Measurements from ENCODE around the gene EHBP1L1. TPM values are rescaled to one million over a fixed set of nuclear protein-coding genes. Genes with fewer than 3 reads are reported as not detected.

Gene EHBP1L1
- polyA plus RNA-seq, 1 donor (not counting 4 experiments of a cell fraction or from before 2014, with no cell fraction given): 10.4 TPM

DNA sequence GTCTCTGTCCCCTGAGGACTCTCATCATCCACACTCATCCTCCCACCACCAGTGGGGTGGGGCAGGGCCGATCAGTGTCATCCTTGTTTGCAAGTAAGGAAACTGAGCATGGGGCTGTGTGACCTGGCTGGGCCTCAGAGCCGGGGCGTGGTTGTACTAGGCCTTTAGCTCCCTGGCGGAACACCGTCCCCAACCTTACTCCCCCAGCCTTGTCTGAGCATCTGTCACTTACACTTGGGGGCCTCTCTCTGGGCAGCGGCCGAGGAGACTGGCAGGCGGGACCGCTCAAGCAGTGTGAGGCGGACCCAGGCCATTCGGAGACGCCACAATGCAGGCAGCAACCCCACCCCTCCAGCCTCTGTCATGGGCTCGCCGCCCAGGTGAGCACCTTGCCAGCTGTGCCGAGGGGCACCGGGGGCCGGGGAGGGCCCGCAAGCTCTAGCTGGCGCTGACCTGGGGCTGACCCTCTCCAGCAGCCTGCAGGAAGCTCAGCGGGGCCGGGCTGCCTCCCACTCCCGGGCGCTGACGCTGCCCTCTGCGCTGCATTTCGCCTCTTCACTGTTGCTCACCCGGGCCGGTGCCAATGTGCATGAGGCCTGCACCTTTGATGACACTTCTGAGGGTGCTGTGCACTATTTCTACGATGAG, 43.6 kb downstream of the EHBP1L1 start:
- Histone ChIP-seq H4K20me1 (ENCODE audit: control insufficient read depth, extremely low read depth, insufficient read depth, low read length) (peaks cover 2% of the 10 kb centered on the region), H3K4me2 (ENCODE audit: control insufficient read depth, extremely low read depth, insufficient read depth, low read depth, low read length) (no peak overlapping the region), H3K27ac (ENCODE audit: control insufficient read depth, insufficient read depth, low read length) (no peak overlapping the region), H3K9ac (ENCODE audit: control insufficient read depth, extremely low read depth, insufficient read depth, low read length) (no peak overlapping the region), H3K4me1 (ENCODE audit: control insufficient read depth, extremely low read depth, insufficient read depth, low read length) (peaks cover 8% of the 10 kb centered on the region), H3K9me1 (ENCODE audit: control insufficient read depth, extremely low read depth, insufficient read depth, low read length) (no peaks in the 10 kb centered on the region), H3K79me2 (ENCODE audit: control insufficient read depth, insufficient read depth, low read length) (peaks cover 49% of the 10 kb centered on the region), H2AFZ (ENCODE audit: control insufficient read depth, low read length) (no peak overlapping the region), H3K9me3 (ENCODE audit: control insufficient read depth, low read depth, low read length) (no peaks in the 10 kb centered on the region), H3K27me3 (ENCODE audit: control insufficient read depth, extremely low read depth, insufficient read depth, low read length) (no peaks in the 10 kb centered on the region), H3K36me3 (ENCODE audit: control insufficient read depth in 2 of 2, extremely low read depth in 1 of 2, insufficient read depth in 2 of 2, low read length in 2 of 2) (peaks cover 47% of the 10 kb centered on the region in 2 experiments), H3K4me3 (ENCODE audit: control insufficient read depth in 2 of 3, extremely low read depth in 1 of 3, insufficient read depth in 2 of 3, low read depth in 1 of 3, low read length in 3 of 3) (no peak overlapping the region)
- FAIRE-seq (no peak), DNase-seq (ENCODE audit: low read depth, low spot score) (no peak)
- TF ChIP-seq, protein P1, sequence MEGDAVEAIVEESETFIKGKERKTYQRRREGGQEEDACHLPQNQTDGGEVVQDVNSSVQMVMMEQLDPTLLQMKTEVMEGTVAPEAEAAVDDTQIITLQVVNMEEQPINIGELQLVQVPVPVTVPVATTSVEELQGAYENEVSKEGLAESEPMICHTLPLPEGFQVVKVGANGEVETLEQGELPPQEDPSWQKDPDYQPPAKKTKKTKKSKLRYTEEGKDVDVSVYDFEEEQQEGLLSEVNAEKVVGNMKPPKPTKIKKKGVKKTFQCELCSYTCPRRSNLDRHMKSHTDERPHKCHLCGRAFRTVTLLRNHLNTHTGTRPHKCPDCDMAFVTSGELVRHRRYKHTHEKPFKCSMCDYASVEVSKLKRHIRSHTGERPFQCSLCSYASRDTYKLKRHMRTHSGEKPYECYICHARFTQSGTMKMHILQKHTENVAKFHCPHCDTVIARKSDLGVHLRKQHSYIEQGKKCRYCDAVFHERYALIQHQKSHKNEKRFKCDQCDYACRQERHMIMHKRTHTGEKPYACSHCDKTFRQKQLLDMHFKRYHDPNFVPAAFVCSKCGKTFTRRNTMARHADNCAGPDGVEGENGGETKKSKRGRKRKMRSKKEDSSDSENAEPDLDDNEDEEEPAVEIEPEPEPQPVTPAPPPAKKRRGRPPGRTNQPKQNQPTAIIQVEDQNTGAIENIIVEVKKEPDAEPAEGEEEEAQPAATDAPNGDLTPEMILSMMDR (optimal IDR thresholded peaks at IDR 0.05 in 1 of 3, IDR thresholded peaks at IDR 0.05 in 1 of 3, conservative IDR thresholded peaks at IDR 0.05 in 1 of 3; ENCODE audit: extremely low read depth in 1 of 3, insufficient read depth in 2 of 3, low read length in 3 of 3): no peak
- TF ChIP-seq EZH2 (IDR thresholded peaks at IDR 0.05; ENCODE audit: low read length): no peak
- dilution Hi-C loops (cut with MboI; ENCODE audit: extremely low pct_ligation_motif_present, low sequenced_read_pairs): no loop called here

- peaks cover 2% of the 10 kb centered on the region for H4K20me1 ChIP-seq (ENCODE audit: control insufficient read depth, extremely low read depth, insufficient read depth, low read length)
- no peak overlapping the region for H3K4me2 ChIP-seq (ENCODE audit: control insufficient read depth, extremely low read depth, insufficient read depth, low read depth, low read length)
- DNase-seq (ENCODE audit: low read depth, low spot score): no peak
- peaks cover 47 to 52% of the 10 kb centered on the region in 2 experiments for H3K36me3 ChIP-seq (ENCODE audit: control insufficient read depth in 2 of 2, extremely low read depth in 1 of 2, insufficient read depth in 2 of 2, low read length in 2 of 2)
- H3K27ac ChIP-seq (ENCODE audit: control insufficient read depth, insufficient read depth, low read length): no peak overlapping the region
- H3K79me2 ChIP-seq (ENCODE audit: control insufficient read depth, insufficient read depth, low read length): peaks cover 47% of the 10 kb centered on the region
- no peak for FAIRE-seq
- H3K4me3 ChIP-seq (ENCODE audit: control insufficient read depth in 2 of 3, extremely low read depth in 1 of 3, insufficient read depth in 2 of 3, low read depth in 1 of 3, low read length in 3 of 3): no peak overlapping the region
- no peaks in the 10 kb centered on the region for H3K9me3 ChIP-seq (ENCODE audit: control insufficient read depth, low read depth, low read length)
- H3K9ac ChIP-seq (ENCODE audit: control insufficient read depth, extremely low read depth, insufficient read depth, low read length): no peak overlapping the region
- no peaks in the 10 kb centered on the region for H3K27me3 ChIP-seq (ENCODE audit: control insufficient read depth, extremely low read depth, insufficient read depth, low read length)
- H3K4me1 ChIP-seq (ENCODE audit: control insufficient read depth, extremely low read depth, insufficient read depth, low read length): peaks cover 8% of the 10 kb centered on the region
- H3K9me1 ChIP-seq (ENCODE audit: control insufficient read depth, extremely low read depth, insufficient read depth, low read length): no peaks in the 10 kb centered on the region
- TF ChIP-seq, protein P1 (optimal IDR thresholded peaks at IDR 0.05 in 1 of 3, IDR thresholded peaks at IDR 0.05 in 1 of 3, conservative IDR thresholded peaks at IDR 0.05 in 1 of 3; ENCODE audit: extremely low read depth in 1 of 3, insufficient read depth in 2 of 3, low read length in 3 of 3): no peak
- TF ChIP-seq EZH2 (IDR thresholded peaks at IDR 0.05; ENCODE audit: low read length): no peak
- dilution Hi-C loops (cut with MboI; ENCODE audit: extremely low pct_ligation_motif_present, low sequenced_read_pairs): no loop called here
- H2AFZ ChIP-seq (ENCODE audit: control insufficient read depth, low read length): no peak overlapping the region
Observed at GRCh38 chr11:65620666-65621065, 44.8 kb downstream of the EHBP1L1 start.
